IMR-90 (cell line): ENCODE data around the gene STRA6. TPM values are rescaled to one million over a fixed set of nuclear protein-coding genes. Genes with fewer than 3 reads are reported as not detected.

Experiments
- ATAC-seq: fragments of 200-7000 bp; cut with Tn5 transposase; 2 replicates; pipeline ENCODE4 v1.9.1; 2020; ENCODE audit warnings: low read depth, mild to moderate bottlenecking, moderate library complexity
- BruUV-seq: library from RNA; stranded (reverse); fragments of 400-500 nt; replicated peaks from 2 replicates; lab custom pipeline; 2021; lab: Mats Ljungman, UMichigan
- CTCF ChIA-PET: fragments of 300-600 bp; formaldehyde crosslinking; extraction: SDS; loops from one replicate; lab custom pipeline; 2021; ENCODE audit warnings: antibody characterized with exemption; lab: Yijun Ruan, JAX
- POLR2A ChIA-PET: fragments of 300-600 bp; sonication (Branson Sonifier 250); formaldehyde crosslinking; loops from one replicate; lab custom pipeline; 2022; ENCODE audit warnings: antibody characterized with exemption; ENCODE audit not compliant: unreplicated experiment; lab: Charles Lee
- DNase-seq: peaks from one replicate; pipeline ENCODE4 v3.0.0; 2013
- H2AFZ ChIP-seq: replicated peaks from 2 replicates; pipeline ENCODE3; 2013; ENCODE audit warnings: low read length, mild to moderate bottlenecking; ENCODE audit not compliant: poor library complexity
- H2AK5ac ChIP-seq: 2 replicates; pipeline ENCODE4 v1.6.1; 2013; ENCODE audit warnings: low read depth, low read length, inconsistent platforms
- H2AK9ac ChIP-seq: replicated peaks from 2 replicates; pipeline ENCODE3; 2013; ENCODE audit warnings: mild to moderate bottlenecking, low read depth, low read length, moderate library complexity; ENCODE audit not compliant: poor library complexity
- H2BK120ac ChIP-seq: 2 replicates; pipeline ENCODE4 v1.6.1; 2013; ENCODE audit warnings: low read depth, low read length, inconsistent platforms
- H2BK15ac ChIP-seq: 3 replicates; pipeline ENCODE4 v1.6.1; 2013; ENCODE audit warnings: low read depth, low read length, inconsistent platforms
- H2BK20ac ChIP-seq: 2 replicates; pipeline ENCODE4 v1.6.1; 2013; ENCODE audit warnings: low read depth, mild to moderate bottlenecking, inconsistent platforms, low read length, moderate library complexity
- H2BK5ac ChIP-seq: 2 replicates; pipeline ENCODE4 v1.6.1; 2013; ENCODE audit warnings: mild to moderate bottlenecking, low read depth, low read length, inconsistent platforms; ENCODE audit not compliant: poor library complexity, severe bottlenecking
- H3K14ac ChIP-seq: replicated peaks from 2 replicates; pipeline ENCODE4 v1.6.1; 2013; ENCODE audit warnings: low read depth, low read length, inconsistent platforms
- H3K18ac ChIP-seq: 2 replicates; pipeline ENCODE4 v1.6.1; 2013; ENCODE audit warnings: low read depth, low read length, control low read depth
- H3K23ac ChIP-seq: 2 replicates; pipeline ENCODE4 v1.6.1; 2013; ENCODE audit warnings: low read depth, low read length, inconsistent platforms
- H3K27ac ChIP-seq: 2 replicates; pipeline ENCODE4 v1.5.1; 2013; ENCODE audit warnings: mild to moderate bottlenecking, control low read depth, low read length; ENCODE audit not compliant: insufficient read depth
- H3K27me3 ChIP-seq: 2 replicates; pipeline ENCODE4 v1.6.1; 2013; ENCODE audit warnings: low read length; ENCODE audit not compliant: control insufficient read depth, insufficient read depth
- H3K36me3 ChIP-seq: 2 replicates; pipeline ENCODE4 v1.6.1; 2013; ENCODE audit warnings: low read length, mixed read lengths; ENCODE audit not compliant: control insufficient read depth, insufficient read depth
- H3K4ac ChIP-seq: 2 replicates; pipeline ENCODE4 v1.6.1; 2013; ENCODE audit warnings: low read depth, low read length, inconsistent platforms
- H3K4me1 ChIP-seq: 2 replicates; pipeline ENCODE4 v1.6.1; 2013; ENCODE audit warnings: low read length, mixed read lengths; ENCODE audit not compliant: control insufficient read depth, insufficient read depth
- H3K4me2 ChIP-seq: 2 replicates; pipeline ENCODE4 v1.6.1; 2013; ENCODE audit warnings: low read depth, mild to moderate bottlenecking, control low read depth, low read length, moderate library complexity
- H3K4me3 ChIP-seq: 2 replicates; pipeline ENCODE4 v1.5.1; 2013; ENCODE audit warnings: low read depth, mild to moderate bottlenecking, control low read depth, low read length, moderate library complexity; ENCODE audit not compliant: insufficient read depth
- H3K56ac ChIP-seq: 2 replicates; pipeline ENCODE4 v1.6.1; 2013; ENCODE audit warnings: low read length, inconsistent platforms; ENCODE audit not compliant: insufficient read depth; ENCODE audit errors: extremely low read depth
- H3K79me1 ChIP-seq, 2 experiments: 2 replicates each; pipeline ENCODE4 v1.6.1; 2013; ENCODE audit warnings: low read length in 2 of 2, inconsistent platforms in 1 of 2, low read depth in 1 of 2
- H3K9ac ChIP-seq: 2 replicates; pipeline ENCODE4 v1.6.1; 2013; ENCODE audit warnings: low read depth, low read length, control low read depth
- H3K9me1 ChIP-seq: 2 replicates; pipeline ENCODE4 v1.6.1; 2013; ENCODE audit warnings: low read length, inconsistent platforms; ENCODE audit not compliant: insufficient read depth
- H3K9me3 ChIP-seq: 2 replicates; pipeline ENCODE4 v1.6.1; 2013; ENCODE audit warnings: low read length; ENCODE audit not compliant: control insufficient read depth, insufficient read depth
- H4K20me1 ChIP-seq: 2 replicates; pipeline ENCODE4 v1.6.1; 2013; ENCODE audit warnings: low read length, inconsistent platforms; ENCODE audit not compliant: insufficient read depth
- H4K5ac ChIP-seq: 2 replicates; pipeline ENCODE4 v1.6.1; 2013; ENCODE audit warnings: mild to moderate bottlenecking, low read depth, low read length, control low read depth
- H4K8ac ChIP-seq, 2 experiments: 2 replicates each; pipeline ENCODE4 v1.6.1; 2013; ENCODE audit warnings: low read depth in 2 of 2, low read length in 2 of 2, control low read depth in 1 of 2, inconsistent platforms in 1 of 2
- H4K91ac ChIP-seq: 2 replicates; pipeline ENCODE4 v1.6.1; 2013; ENCODE audit warnings: low read depth, low read length, inconsistent platforms; ENCODE audit not compliant: insufficient read depth
- BHLHE40 ChIP-seq: fragments of 150-350 bp; IDR thresholded peaks from 2 replicates; pipeline ENCODE4 v1.6.1; 2016; ENCODE audit warnings: mild to moderate bottlenecking, low read depth, low read length
- CEBPB ChIP-seq: IDR thresholded peaks from 2 replicates; pipeline ENCODE4 v1.6.1; 2012; ENCODE audit warnings: low read depth, low read length, improper control_type of control experiment
- CHD1 ChIP-seq: IDR thresholded peaks from 2 replicates; pipeline ENCODE4 v1.6.1; 2012; ENCODE audit warnings: low read depth, low read length, improper control_type of control experiment
- FOS ChIP-seq: fragments of 150-350 bp; IDR thresholded peaks from 2 replicates; pipeline ENCODE4 v1.6.1; 2016; ENCODE audit warnings: low read depth, low read length
- MAFK ChIP-seq: IDR thresholded peaks from 2 replicates; pipeline ENCODE4 v1.6.1; 2012; ENCODE audit warnings: low read depth, low read length, improper control_type of control experiment
- MAZ ChIP-seq: IDR thresholded peaks from 2 replicates; pipeline ENCODE4 v1.6.1; 2012; ENCODE audit warnings: low read depth, mild to moderate bottlenecking, low read length, improper control_type of control experiment, moderate library complexity, borderline replicate concordance
- MXI1 ChIP-seq: IDR thresholded peaks from 2 replicates; pipeline ENCODE4 v1.6.1; 2012; ENCODE audit warnings: low read depth, mild to moderate bottlenecking, low read length, moderate library complexity, borderline replicate concordance
- NFE2L2 ChIP-seq: fragments of 150-350 bp; IDR thresholded peaks from 2 replicates; pipeline ENCODE4 v1.6.1; 2016; ENCODE audit warnings: low read depth, mild to moderate bottlenecking, low read length
- RAD21 ChIP-seq: IDR thresholded peaks from 2 replicates; pipeline ENCODE4 v1.6.1; 2012; ENCODE audit warnings: low read length, improper control_type of control experiment
- RCOR1 ChIP-seq: IDR thresholded peaks from 2 replicates; pipeline ENCODE4 v1.6.1; 2012; ENCODE audit warnings: mild to moderate bottlenecking, low read length, improper control_type of control experiment; ENCODE audit not compliant: insufficient replicate concordance
- RFX5 ChIP-seq: IDR thresholded peaks from 2 replicates; pipeline ENCODE4 v1.8.0; 2012; ENCODE audit warnings: low read depth, mild to moderate bottlenecking, low read length, moderate library complexity
- SMC3 ChIP-seq: fragments of 150-350 bp; IDR thresholded peaks from 2 replicates; pipeline ENCODE4 v1.6.1; 2016; ENCODE audit warnings: low read depth, mild to moderate bottlenecking, antibody characterized with exemption, low read length, moderate library complexity
- WGBS, 2 experiments: methylation state at CpG; one replicate each; pipeline versions ENCODE4 v1.1.5 to v1.1.7; 2013; ENCODE audit warnings: missing lambda C conversion rate in 2 of 2; ENCODE audit not compliant: insufficient read length in 1 of 2; ENCODE audit errors: extremely low coverage in 2 of 2; 5-methylcytosine and 5-hydroxymethylcytosine counted together
- dilution Hi-C: fragments of 300-500 bp; cut with HindIII; formaldehyde crosslinking; loops from one replicate; pipeline ENCODE4 v1.14.3; 2018; ENCODE audit warnings: low sequenced_read_pairs; ENCODE audit not compliant: unreplicated experiment
- in situ Hi-C: fragments of 300-500 bp; cut with MboI; formaldehyde crosslinking; loops from 3 replicates; pipeline ENCODE4 v1.14.3; 2019; ENCODE audit warnings: low sequenced_read_pairs, inconsistent platforms, mixed read lengths
- intact Hi-C: fragments of 100-400 bp; cut with micrococcal nuclease; formaldehyde crosslinking; loops from 2 replicates; pipeline ENCODE4 v1.10.0; 2022
- polyA plus RNA-seq, 3 experiments: library from polyadenylated mRNA; depleted of rRNA; stranded (reverse); fragments of >200 nt; gene quantifications; 2 replicates each; pipeline ENCODE4 v1.2.3, GENCODE V29; 2012; ENCODE audit warnings: low replicate concordance in 1 of 3
- total RNA-seq: library from RNA; depleted of rRNA; stranded (reverse); fragments of >200 nt; gene quantifications from 2 replicates; pipeline ENCODE4 v1.2.3, GENCODE V29; 2012
- TF ChIP-seq, protein P1 (sequence below): conservative IDR thresholded peaks from 2 replicates; pipeline ENCODE4 v1.5.1; 2012; ENCODE audit warnings: mild to moderate bottlenecking, low read depth, low read length, improper control_type of control experiment

STRA6 gene
- total and polyA plus RNA-seq, 2 of the 4 experiments (the other 2 are of a cell fraction), result 0.17 TPM; not detected in 1

DNA sequence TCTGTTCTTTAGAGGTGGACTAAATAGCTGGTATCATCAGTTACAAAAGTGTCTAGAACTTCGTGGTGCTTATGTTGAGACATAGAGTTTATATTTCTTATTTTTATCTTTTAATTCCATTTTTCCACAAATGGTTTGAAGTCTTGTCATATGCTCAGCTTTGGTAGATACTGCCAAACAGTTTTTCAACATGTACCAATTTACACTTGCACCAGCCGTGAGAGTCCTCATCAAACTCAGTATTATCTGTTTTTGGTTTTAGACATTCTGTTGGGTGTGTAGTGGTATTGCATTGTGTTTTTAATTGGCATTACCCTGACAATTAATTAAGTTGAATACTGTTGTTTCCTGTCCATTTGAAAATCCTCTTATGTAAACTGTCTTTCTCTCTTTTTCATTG is 55.5 kb downstream of the STRA6 start:
- H4K5ac ChIP-seq, result no peak overlapping the region
- no peak overlapping the region for H3K4me3 ChIP-seq
- no peaks in the 10 kb centered on the region for H3K9me1 ChIP-seq
- H2AK9ac ChIP-seq, result no peak overlapping the region
- no peak overlapping the region for H3K18ac ChIP-seq
- no peaks in the 10 kb centered on the region for H3K4me1 ChIP-seq
- no peak overlapping the region for H3K9ac ChIP-seq
- dilution Hi-C loops, result no loop called here
- H3K4ac ChIP-seq, result no peak overlapping the region
- no peak overlapping the region for H3K56ac ChIP-seq
- WGBS, 2 experiments, result no CpG with 5 or more reads among the region's 2 CpGs
- H3K23ac ChIP-seq, result no peak overlapping the region
- TF ChIP-seq BHLHE40 (no peak), RCOR1 (no peak), MAFK (no peak), MXI1 (no peak), FOS (no peak), RAD21 (no peak), CHD1 (no peak), CEBPB (no peak), MAZ (no peak), NFE2L2 (no peak), SMC3 (no peak), RFX5 (no peak)
- TF ChIP-seq, protein P1, sequence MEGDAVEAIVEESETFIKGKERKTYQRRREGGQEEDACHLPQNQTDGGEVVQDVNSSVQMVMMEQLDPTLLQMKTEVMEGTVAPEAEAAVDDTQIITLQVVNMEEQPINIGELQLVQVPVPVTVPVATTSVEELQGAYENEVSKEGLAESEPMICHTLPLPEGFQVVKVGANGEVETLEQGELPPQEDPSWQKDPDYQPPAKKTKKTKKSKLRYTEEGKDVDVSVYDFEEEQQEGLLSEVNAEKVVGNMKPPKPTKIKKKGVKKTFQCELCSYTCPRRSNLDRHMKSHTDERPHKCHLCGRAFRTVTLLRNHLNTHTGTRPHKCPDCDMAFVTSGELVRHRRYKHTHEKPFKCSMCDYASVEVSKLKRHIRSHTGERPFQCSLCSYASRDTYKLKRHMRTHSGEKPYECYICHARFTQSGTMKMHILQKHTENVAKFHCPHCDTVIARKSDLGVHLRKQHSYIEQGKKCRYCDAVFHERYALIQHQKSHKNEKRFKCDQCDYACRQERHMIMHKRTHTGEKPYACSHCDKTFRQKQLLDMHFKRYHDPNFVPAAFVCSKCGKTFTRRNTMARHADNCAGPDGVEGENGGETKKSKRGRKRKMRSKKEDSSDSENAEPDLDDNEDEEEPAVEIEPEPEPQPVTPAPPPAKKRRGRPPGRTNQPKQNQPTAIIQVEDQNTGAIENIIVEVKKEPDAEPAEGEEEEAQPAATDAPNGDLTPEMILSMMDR, result no peak
- peaks cover 24% of the 10 kb centered on the region for H3K27me3 ChIP-seq
- ChIA-PET POLR2A (no interaction called here), CTCF (no interaction called here)
- no peak overlapping the region for H3K4me2 ChIP-seq
- no peak overlapping the region for H4K91ac ChIP-seq
- H2BK15ac ChIP-seq, result no peak overlapping the region
- H3K36me3 ChIP-seq, result no peaks in the 10 kb centered on the region
- no peaks in the 10 kb centered on the region for H4K20me1 ChIP-seq
- H3K9me3 ChIP-seq, result no peaks in the 10 kb centered on the region; the same call in 1 of the 2 replicates
- intact Hi-C loops, result no loop called here
- no TSS peak for BruUV-seq
- DNase-seq (no peak), ATAC-seq (no peak)
- no peaks in the 10 kb centered on the region for H3K79me1 ChIP-seq
- in situ Hi-C loops, result no loop called here
- no peak overlapping the region for H4K8ac ChIP-seq
- no peak overlapping the region for H2BK5ac ChIP-seq
- no peak overlapping the region for H2AK5ac ChIP-seq
- no peak overlapping the region for H3K27ac ChIP-seq
- no peak overlapping the region for H3K14ac ChIP-seq
- no peak overlapping the region for H2BK20ac ChIP-seq
- H2BK120ac ChIP-seq, result no peak overlapping the region
- no peak overlapping the region for H2AFZ ChIP-seq
